ENCODE data around the gene PPFIA1.
"Not testable (repeated sequence)": the region's sequence is repeated elsewhere in the genome, so short reads cannot be mapped to it uniquely, and the experiment has no call there.

PPFIA1 gene

GRCh38 chr11:70405679-70406395 is 135.3 kb downstream of the PPFIA1 start:
- no peak for TF ChIP-seq CTCF (IDR thresholded peaks at IDR 0.05; ENCODE audit: borderline replicate concordance, insufficient read depth, low read depth, low read length)
- no peak overlapping the region for H3K4me3 ChIP-seq (ENCODE audit: low read depth, low read length)

GRCh38 chr11:70407121-70407520 is 136.6 kb downstream of the PPFIA1 start:
- no peak for TF ChIP-seq CTCF (IDR thresholded peaks at IDR 0.05; ENCODE audit: borderline replicate concordance, insufficient read depth, low read depth, low read length)

GRCh38 chr11:70407814-70408213 is 137.3 kb downstream of the PPFIA1 start:
- no peak for TF ChIP-seq CTCF (IDR thresholded peaks at IDR 0.05; ENCODE audit: borderline replicate concordance, insufficient read depth, low read depth, low read length)
- H3K4me3 ChIP-seq (ENCODE audit: low read depth, low read length): no peak overlapping the region

More at GRCh38 chr11:70407121-70407520, 136.6 kb downstream of the PPFIA1 start:
- H3K4me3 ChIP-seq (ENCODE audit: low read depth, low read length): no peak overlapping the region

- H3K4me3 ChIP-seq (ENCODE audit: low read depth, low read length): not testable (repeated sequence)
Observed at GRCh38 chr11:70408326-70408725, 137.8 kb downstream of the PPFIA1 start.

GRCh38 chr11:70409437-70409836 is 138.9 kb downstream of the PPFIA1 start:
- TF ChIP-seq CTCF (IDR thresholded peaks at IDR 0.05; ENCODE audit: borderline replicate concordance, insufficient read depth, low read depth, low read length): no peak
- H3K4me3 ChIP-seq (ENCODE audit: low read depth, low read length): no peak overlapping the region

GRCh38 chr11:70409871-70410270 is 139.4 kb downstream of the PPFIA1 start:
- TF ChIP-seq CTCF (IDR thresholded peaks at IDR 0.05; ENCODE audit: borderline replicate concordance, insufficient read depth, low read depth, low read length): no peak

GRCh38 chr11:70410276-70411205 is 140.1 kb downstream of the PPFIA1 start:
- H3K4me3 ChIP-seq (ENCODE audit: low read depth, low read length): no peak overlapping the region
- no peak for TF ChIP-seq CTCF (IDR thresholded peaks at IDR 0.05; ENCODE audit: borderline replicate concordance, insufficient read depth, low read depth, low read length)

More at GRCh38 chr11:70409871-70410270, 139.4 kb downstream of the PPFIA1 start:
- no peak overlapping the region for H3K4me3 ChIP-seq (ENCODE audit: low read depth, low read length)
